Heart right ventricle (tissue), 16 donors: ENCODE data around the gene SMYD3. TPM values are rescaled to one million over a fixed set of nuclear protein-coding genes. Genes with fewer than 3 reads are reported as not detected.

Experiments
- ATAC-seq, 8 donors: fragments of 200-7000 bp; cut with Tn5 transposase; one replicate each; pipeline ENCODE4 v1.9.1; 2020; ENCODE audit warnings: mild to moderate bottlenecking in 8 of 8, moderate library complexity in 8 of 8, moderate number of reproducible peaks in 1 of 8
- DNase-seq, 2 donors: peaks; one replicate each; pipeline ENCODE4 v3.0.0-alpha.2; 2020
- H3K27ac ChIP-seq, 10 donors: fragments of 200-600 bp; sonication (generic) in 2 of 10; one replicate each; pipeline versions ENCODE4 v1.5.0 to v1.8.0; 2020 to 2022; ENCODE audit warnings: mild to moderate bottlenecking in 3 of 10
- H3K27me3 ChIP-seq, 7 donors: fragments of 200-600 bp; one replicate each; pipeline ENCODE4 v1.8.0; 2021 to 2022; ENCODE audit warnings: mild to moderate bottlenecking in 2 of 7
- H3K36me3 ChIP-seq, 9 donors: fragments of 200-600 bp; sonication (generic) in 1 of 9; one replicate each; pipeline versions ENCODE4 v1.5.0 to v1.8.0; 2020 to 2022; ENCODE audit warnings: mild to moderate bottlenecking in 2 of 9
- H3K4me1 ChIP-seq, 9 donors: fragments of 200-600 bp; sonication (generic) in 1 of 9; one replicate each; pipeline versions ENCODE4 v1.5.0 to v1.8.0; 2020 to 2022; ENCODE audit warnings: mild to moderate bottlenecking in 4 of 9
- H3K4me3 ChIP-seq, 10 donors: fragments of 200-600 bp; sonication (generic) in 2 of 10; one replicate each; pipeline versions ENCODE4 v1.5.0 to v1.8.0; 2020 to 2022; ENCODE audit warnings: mild to moderate bottlenecking in 7 of 10, moderate library complexity in 2 of 10
- H3K9me3 ChIP-seq, 11 donors: fragments of 200-600 bp in 10 of 11; sonication (generic) in 2 of 11; one replicate each; pipeline versions ENCODE4 v1.5.0 to v1.8.0; 2013 to 2022; ENCODE audit warnings: mild to moderate bottlenecking in 2 of 11, control low read depth in 1 of 11, moderate library complexity in 1 of 11
- WGBS, 2 donors: extraction: QIAGEN DNeasy Blood & Tissue Kit; methylation state at CpG; one replicate each; pipeline ENCODE4 v1.1.7; 2013; ENCODE audit warnings: inconsistent platforms in 1 of 2; 5-methylcytosine and 5-hydroxymethylcytosine counted together
- intact Hi-C, 10 donors: fragments of 100-400 bp; cut with DNase I; formaldehyde crosslinking; loops; one replicate each; pipeline versions ENCODE4 v1.11.1 to v1.14.2; 2022
- polyA plus RNA-seq, 2 donors: library from polyadenylated mRNA; stranded (reverse); fragments of 200-250 nt; gene quantifications; one replicate each; pipeline ENCODE4 v1.2.3, GENCODE V29; 2013
- total RNA-seq, 10 donors: library from RNA; stranded (reverse); fragmentation: NEBNext Ultra II Directional in 3 of 10; extraction: Animal tissue kit (Norgen Biotek cat#: 25700) in 3 of 10; gene quantifications; one replicate each; pipeline versions ENCODE4 v1.2.1 to v1.2.4, GENCODE V29; 2021 to 2023
- TF ChIP-seq, protein P1 (sequence below), 9 donors: fragments of 200-600 bp; sonication (generic) in 2 of 9; IDR thresholded peaks; one replicate each; pipeline versions ENCODE4 v1.5.0 to v1.8.0; 2021 to 2022; ENCODE audit warnings: antibody characterized with exemption in 9 of 9, mild to moderate bottlenecking in 5 of 9, moderate library complexity in 1 of 9
- donor health status: Arrhythmogenic right ventricular cardiomyopathy.
- donor health status: ischemic (EF 13 %, LVEDD 7.1; RV severe dilation, severe dysfunction).
- donor health status: healthy with polysubstance abuse.
- donor health status: DM: no; HTN: yes; CAD: no.
- donor health status: DM: no; HTN: no; CAD: no.
- donor health status: ischemic (EF 25% LVEDD 6.9; RV normal size, moderate dysfunction).
- donor health status: ischemic (EF 25% LVEDD 5.7; RV mildly dilated, moderate dysfunction).
- donor health status: healthy.
- donor health status: DM: yes; HTN: yes; CAD: no.
- donor health status: Ischemic cardiomyopathy.
- donor health status: ischemic (EF 35%, LVEDD 5.7; RV mildly dilated, moderate dysfunction).
- donor health status: nonischemic (EF 11% LVEDD 7.7; RV severe dilation, severe dysfunction).
- donor health status: DM: yes; HTN: yes; CAD: no.
- donor health status: PGD.
- donor health status: ischemic (EF 29% LVEDD 5.4; RV normal size, mild dysfunction).
- donor health status: nonischemic (EF 23%, LVEDD 6.1; RV moderate dilation, normal function).

Gene SMYD3
- total and polyA plus RNA-seq, 12 donors = 5.9 to 13.9 (median 8.1) TPM

DNA sequence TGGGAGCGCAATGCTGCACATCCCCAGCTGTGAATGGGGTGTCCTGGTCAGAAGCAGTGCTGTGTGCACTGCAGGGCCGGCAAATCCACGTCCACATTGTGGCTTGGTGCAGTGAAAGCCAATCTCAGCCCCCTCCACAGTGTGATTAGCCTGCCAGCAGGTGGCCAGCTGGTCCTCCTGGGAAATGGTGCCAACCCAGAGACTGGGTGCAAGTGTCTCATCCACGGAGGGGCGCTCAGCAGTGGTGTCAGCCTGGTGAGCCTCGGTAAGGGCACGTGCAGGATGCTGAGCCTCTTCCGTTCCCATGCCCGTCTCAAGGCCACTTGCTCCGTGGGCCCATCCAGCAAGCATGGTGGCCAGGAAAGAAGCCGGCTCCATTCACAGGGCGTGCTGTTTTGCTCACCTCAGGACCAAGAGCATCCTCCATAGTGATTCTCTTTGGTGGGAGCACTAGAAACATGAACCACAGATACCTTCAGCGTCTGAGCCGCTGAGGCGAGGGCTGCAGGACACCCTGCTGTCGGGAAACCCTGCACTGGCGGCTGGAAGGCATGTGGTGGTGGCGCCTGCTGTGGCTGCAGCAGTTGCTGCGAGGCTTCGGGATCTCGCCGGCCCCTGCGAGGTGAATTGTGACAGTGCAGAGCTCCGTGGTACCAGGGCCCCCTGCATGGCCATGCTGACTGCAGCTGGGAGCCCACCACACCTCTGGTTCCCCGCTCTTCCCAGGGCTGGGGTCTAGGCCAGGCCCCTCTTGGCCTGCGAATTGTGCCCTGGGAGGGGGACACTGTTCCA lies 2.0 kb upstream of the SMYD3 start:
- TF ChIP-seq, protein P1, sequence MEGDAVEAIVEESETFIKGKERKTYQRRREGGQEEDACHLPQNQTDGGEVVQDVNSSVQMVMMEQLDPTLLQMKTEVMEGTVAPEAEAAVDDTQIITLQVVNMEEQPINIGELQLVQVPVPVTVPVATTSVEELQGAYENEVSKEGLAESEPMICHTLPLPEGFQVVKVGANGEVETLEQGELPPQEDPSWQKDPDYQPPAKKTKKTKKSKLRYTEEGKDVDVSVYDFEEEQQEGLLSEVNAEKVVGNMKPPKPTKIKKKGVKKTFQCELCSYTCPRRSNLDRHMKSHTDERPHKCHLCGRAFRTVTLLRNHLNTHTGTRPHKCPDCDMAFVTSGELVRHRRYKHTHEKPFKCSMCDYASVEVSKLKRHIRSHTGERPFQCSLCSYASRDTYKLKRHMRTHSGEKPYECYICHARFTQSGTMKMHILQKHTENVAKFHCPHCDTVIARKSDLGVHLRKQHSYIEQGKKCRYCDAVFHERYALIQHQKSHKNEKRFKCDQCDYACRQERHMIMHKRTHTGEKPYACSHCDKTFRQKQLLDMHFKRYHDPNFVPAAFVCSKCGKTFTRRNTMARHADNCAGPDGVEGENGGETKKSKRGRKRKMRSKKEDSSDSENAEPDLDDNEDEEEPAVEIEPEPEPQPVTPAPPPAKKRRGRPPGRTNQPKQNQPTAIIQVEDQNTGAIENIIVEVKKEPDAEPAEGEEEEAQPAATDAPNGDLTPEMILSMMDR (IDR thresholded peaks at IDR 0.05) = no peak
- ATAC-seq = no peak
- intact Hi-C loops = loop anchor here in 3 of 10 donors (5.0 to 10.0 kb wide), 2 partner anchors 48 to 246 kb away; no protein-coding TSS in a partner anchor
- Histone ChIP-seq H3K27me3 (no peaks in the 10 kb centered on the region), H3K36me3 (no peaks in the 10 kb centered on the region), H3K4me1 (peaks cover 0 to 17% (median 8%) of the 10 kb centered on the region in 9 donors), H3K27ac (no peak overlapping the region), H3K4me3 (no peak overlapping the region), H3K9me3 (peaks cover 0 to 9% (median 0%) of the 10 kb centered on the region in 11 donors)
- DNase-seq = no peak
- WGBS, 2 donors = 89% methylated on average over 26 of the region's 26 CpGs

DNA sequence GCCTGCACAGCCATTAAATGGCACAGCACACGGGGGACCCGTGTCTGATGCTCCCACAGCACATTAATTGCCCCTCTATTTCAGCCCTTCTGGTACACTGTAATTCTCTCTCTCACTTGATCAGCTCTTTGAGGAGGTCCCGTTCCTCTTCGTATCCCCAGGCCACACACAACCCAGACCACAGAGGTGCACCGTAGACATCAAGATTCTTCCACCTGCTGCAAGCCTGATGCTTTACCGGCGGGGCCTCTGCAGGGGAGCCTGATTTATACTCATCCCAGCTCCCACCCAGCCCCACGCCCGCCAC lies 759 bp downstream of the SMYD3 start:
- TF ChIP-seq, protein P1 (IDR thresholded peaks at IDR 0.05) = no peak
- Histone ChIP-seq H3K36me3 (no peaks in the 10 kb centered on the region), H3K27me3 (no peaks in the 10 kb centered on the region), H3K4me3 (peak overlapping the region; percentile 71 to 96 (median 86)), H3K27ac (peak overlapping the region in 3 of 10 donors; percentile 11 to 77 (median 47)), H3K4me1 (peaks cover 0 to 17% (median 8%) of the 10 kb centered on the region in 9 donors), H3K9me3 (no peaks in the 10 kb centered on the region)
- ATAC-seq (peak in 2 of 8 donors; percentile 6 to 19), DNase-seq (no peak)
- intact Hi-C loops = loop anchor here in 3 of 10 donors (5.0 to 10.0 kb wide), 2 partner anchors 51 to 248 kb away; no protein-coding TSS in a partner anchor
- 10 to 14% methylated on average over 9 of the region's 9 CpGs for WGBS, 2 donors

DNA sequence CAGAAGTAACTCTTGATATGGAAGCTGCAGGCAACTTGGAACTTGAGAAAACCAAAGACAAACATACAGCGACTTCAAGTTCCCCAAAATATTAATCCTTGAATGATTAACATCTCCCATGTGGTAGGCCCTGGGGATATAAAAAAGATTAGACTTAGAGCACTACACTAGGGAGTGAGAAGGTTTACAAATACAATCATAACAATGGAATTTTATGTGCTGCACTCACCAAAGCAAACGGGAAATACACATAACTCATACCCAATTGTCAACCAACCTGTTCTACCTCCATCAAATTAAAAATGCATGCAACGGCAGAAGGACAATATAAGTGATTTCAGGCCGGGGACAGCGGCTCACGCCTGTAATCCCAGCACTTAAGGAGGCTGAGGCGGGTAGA lies 3.7 kb downstream of the SMYD3 start:
- Histone ChIP-seq H3K36me3 (no peaks in the 10 kb centered on the region), H3K9me3 (no peaks in the 10 kb centered on the region), H3K4me1 (peaks cover 0 to 17% (median 8%) of the 10 kb centered on the region in 9 donors), H3K27me3 (no peaks in the 10 kb centered on the region), H3K27ac (no peak overlapping the region), H3K4me3 (no peak overlapping the region)
- intact Hi-C loops = loop anchor here in 4 of 10 donors (5.0 to 10.0 kb wide), 3 partner anchors 194 to 251 kb away; no protein-coding TSS in a partner anchor
- no peak for ATAC-seq
- WGBS, 2 donors = 81 to 89% methylated on average over 7 of the region's 7 CpGs
- no peak for DNase-seq
- TF ChIP-seq, protein P1 (IDR thresholded peaks at IDR 0.05) = no peak

DNA sequence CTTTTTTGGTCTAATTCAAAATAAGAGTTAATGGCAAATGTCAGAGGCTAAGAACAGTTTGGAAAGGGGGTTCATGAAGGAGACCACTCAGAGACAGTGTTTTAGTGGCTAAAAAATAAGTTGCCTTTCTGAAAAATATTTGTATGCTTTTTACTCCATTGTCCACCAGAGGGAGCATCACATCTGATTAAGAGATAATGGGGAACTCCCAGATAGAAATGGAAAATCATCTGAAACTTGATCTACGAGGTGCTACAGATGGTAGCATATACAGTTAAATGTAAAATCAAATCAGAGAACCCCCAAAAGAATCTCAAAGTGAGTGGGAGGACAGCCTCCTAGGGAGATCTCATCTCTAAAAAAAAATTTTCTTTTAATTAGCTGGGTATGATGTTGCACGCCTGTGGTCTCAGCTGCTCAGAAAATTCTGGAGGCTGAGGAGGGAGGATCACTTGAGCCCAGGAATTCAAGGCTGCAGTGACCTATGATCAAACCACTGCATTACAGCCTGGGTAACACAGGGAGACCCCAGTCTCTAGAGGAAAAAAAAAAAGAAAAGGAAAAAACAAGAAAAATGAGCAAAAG lies 9.7 kb downstream of the SMYD3 start:
- Histone ChIP-seq H3K4me3 (no peak overlapping the region), H3K27ac (no peak overlapping the region), H3K9me3 (no peaks in the 10 kb centered on the region), H3K27me3 (no peaks in the 10 kb centered on the region), H3K4me1 (peaks cover 0 to 10% (median 5%) of the 10 kb centered on the region in 9 donors), H3K36me3 (no peaks in the 10 kb centered on the region)
- TF ChIP-seq, protein P1 (IDR thresholded peaks at IDR 0.05) = peak; percentile 65 to 82 (median 73)
- intact Hi-C loops = loop anchor here (1.0 to 10.0 kb wide), 7 partner anchors 200 to 1343 kb away; partner anchors contain the start of gene KIF26B (in 2 of the 10)
- no peak for DNase-seq
- ATAC-seq = peak in 4 of 8 donors; percentile 10 to 50 (median 28)
- 52 to 60% methylated on average over 2 of the region's 2 CpGs for WGBS, 2 donors
